Effector memory CD8-positive, alpha-beta T cell (primary cell): Measurements from ENCODE around the gene CCBE1.
"Not testable (repeated sequence)": the region's sequence is repeated elsewhere in the genome, so short reads cannot be mapped to it uniquely, and the experiment has no call there.

Source experiments
- ATAC-seq: fragments of 150-1000 bp; cut with Tn5 transposase; replicated peaks from 2 replicates; pipeline ENCODE4 v1.10.0; 2021; ENCODE audit warnings: mild to moderate bottlenecking, moderate library complexity
- DNase-seq, 3 experiments: peaks; one replicate each; pipeline ENCODE4 v3.0.0; 2021
- H3K27ac Mint-ChIP-seq, 2 donors: one replicate each; pipeline ENCODE4 v1.8.0; 2022; ENCODE audit warnings: mild to moderate bottlenecking in 2 of 2, mixed read lengths in 2 of 2, moderate library complexity in 2 of 2
- H3K27me3 Mint-ChIP-seq, 2 donors: one replicate each; pipeline ENCODE4 v1.8.0; 2022; ENCODE audit warnings: mixed read lengths in 2 of 2
- H3K36me3 Mint-ChIP-seq: one replicate; pipeline ENCODE4 v1.8.0; 2022; ENCODE audit warnings: mild to moderate bottlenecking, moderate library complexity, mixed read lengths; ENCODE audit not compliant: insufficient read depth
- H3K4me1 Mint-ChIP-seq, 2 donors: one replicate each; pipeline ENCODE4 v1.8.0; 2022; ENCODE audit warnings: low read depth in 2 of 2, mixed read lengths in 2 of 2
- H3K4me3 Mint-ChIP-seq, 2 donors: one replicate each; pipeline ENCODE4 v1.8.0; 2022; ENCODE audit warnings: mild to moderate bottlenecking in 2 of 2, mixed read lengths in 2 of 2, moderate library complexity in 2 of 2
- H3K9me3 Mint-ChIP-seq, 2 donors: one replicate each; pipeline ENCODE4 v1.8.0; 2022; ENCODE audit warnings: mixed read lengths in 2 of 2

The CCBE1 gene

GRCh38 chr18:59725142-59725541 lies 27.9 kb upstream of the CCBE1 start:
- no peak overlapping the region for H3K27ac Mint-ChIP-seq
- ATAC-seq (no peak), DNase-seq (no peak)
- peaks cover 4% of the 10 kb centered on the region for H3K36me3 Mint-ChIP-seq
- no peaks in the 10 kb centered on the region for H3K9me3 Mint-ChIP-seq
- no peaks in the 10 kb centered on the region for H3K4me1 Mint-ChIP-seq
- H3K4me3 Mint-ChIP-seq, result no peak overlapping the region
- H3K27me3 Mint-ChIP-seq, result no peaks in the 10 kb centered on the region

- DNase-seq (no peak), ATAC-seq (no peak)
- Mint-ChIP-seq H3K27me3 (peaks cover 2 to 7% of the 10 kb centered on the region in 2 donors), H3K36me3 (peaks cover 4% of the 10 kb centered on the region), H3K9me3 (no peaks in the 10 kb centered on the region), H3K4me3 (no peak overlapping the region), H3K27ac (no peak overlapping the region), H3K4me1 (no peaks in the 10 kb centered on the region)
Observed at GRCh38 chr18:59724103-59724502, 26.9 kb upstream of the CCBE1 start.

GRCh38 chr18:59721931-59722330 lies 24.7 kb upstream of the CCBE1 start:
- Mint-ChIP-seq H3K4me1 (no peaks in the 10 kb centered on the region), H3K27ac (no peak overlapping the region), H3K27me3 (peaks cover 10 to 12% of the 10 kb centered on the region in 2 donors), H3K4me3 (no peak overlapping the region), H3K36me3 (peaks cover 4% of the 10 kb centered on the region), H3K9me3 (no peaks in the 10 kb centered on the region)
- ATAC-seq, result no peak
- DNase-seq, result no peak

- DNase-seq (no peak), ATAC-seq (no peak)
- Mint-ChIP-seq H3K4me1 (no peaks in the 10 kb centered on the region), H3K4me3 (no peak overlapping the region), H3K27ac (no peak overlapping the region), H3K27me3 (peaks cover 10 to 12% of the 10 kb centered on the region in 2 donors), H3K9me3 (no peaks in the 10 kb centered on the region), H3K36me3 (peaks cover 4% of the 10 kb centered on the region)
Observed at GRCh38 chr18:59721211-59721610, 24.0 kb upstream of the CCBE1 start.

- peaks cover 10 to 12% of the 10 kb centered on the region in 2 donors for H3K27me3 Mint-ChIP-seq
- DNase-seq (no peak), ATAC-seq (no peak)
- H3K4me3 Mint-ChIP-seq, result no peak overlapping the region
- H3K27ac Mint-ChIP-seq, result no peak overlapping the region
- no peaks in the 10 kb centered on the region for H3K4me1 Mint-ChIP-seq
- peaks cover 0 to 2% of the 10 kb centered on the region in 2 donors for H3K9me3 Mint-ChIP-seq
- H3K36me3 Mint-ChIP-seq, result peaks cover 4% of the 10 kb centered on the region
Observed at GRCh38 chr18:59719544-59720181, 22.4 kb upstream of the CCBE1 start.

- peaks cover 0 to 2% of the 10 kb centered on the region in 2 donors for H3K9me3 Mint-ChIP-seq
- no peak overlapping the region for H3K4me3 Mint-ChIP-seq
- H3K36me3 Mint-ChIP-seq, result peaks cover 4% of the 10 kb centered on the region
- no peaks in the 10 kb centered on the region for H3K4me1 Mint-ChIP-seq
- no peak overlapping the region for H3K27ac Mint-ChIP-seq
- ATAC-seq (no peak), DNase-seq (no peak)
- peaks cover 10 to 12% of the 10 kb centered on the region in 2 donors for H3K27me3 Mint-ChIP-seq
Observed at GRCh38 chr18:59718464-59719157, 21.4 kb upstream of the CCBE1 start.

- Mint-ChIP-seq H3K4me3 (no peak overlapping the region), H3K27me3 (peaks cover 10 to 12% of the 10 kb centered on the region in 2 donors), H3K27ac (no peak overlapping the region), H3K4me1 (no peaks in the 10 kb centered on the region), H3K9me3 (peaks cover 0 to 2% of the 10 kb centered on the region in 2 donors), H3K36me3 (no peaks in the 10 kb centered on the region)
- no peak for ATAC-seq
- no peak for DNase-seq
Observed at GRCh38 chr18:59718108-59718463, 20.9 kb upstream of the CCBE1 start.

- H3K4me3 Mint-ChIP-seq, result no peak overlapping the region
- H3K36me3 Mint-ChIP-seq, result no peaks in the 10 kb centered on the region
- no peaks in the 10 kb centered on the region for H3K4me1 Mint-ChIP-seq
- DNase-seq (no peak), ATAC-seq (no peak)
- peaks cover 0 to 2% of the 10 kb centered on the region in 2 donors for H3K9me3 Mint-ChIP-seq
- H3K27ac Mint-ChIP-seq, result no peak overlapping the region
- peaks cover 10 to 12% of the 10 kb centered on the region in 2 donors for H3K27me3 Mint-ChIP-seq
Observed at GRCh38 chr18:59717291-59717690, 20.1 kb upstream of the CCBE1 start.

- no peak overlapping the region for H3K4me3 Mint-ChIP-seq
- H3K4me1 Mint-ChIP-seq, result no peaks in the 10 kb centered on the region
- H3K27ac Mint-ChIP-seq, result no peak overlapping the region
- H3K36me3 Mint-ChIP-seq, result no peaks in the 10 kb centered on the region
- DNase-seq, result no peak
- peaks cover 0 to 2% of the 10 kb centered on the region in 2 donors for H3K9me3 Mint-ChIP-seq
- peaks cover 10 to 12% of the 10 kb centered on the region in 2 donors for H3K27me3 Mint-ChIP-seq
- no peak for ATAC-seq
Observed at GRCh38 chr18:59715966-59716369, 18.7 kb upstream of the CCBE1 start.

GRCh38 chr18:59715445-59715844 lies 18.2 kb upstream of the CCBE1 start:
- Mint-ChIP-seq H3K27ac (no peak overlapping the region), H3K27me3 (peaks cover 10 to 16% of the 10 kb centered on the region in 2 donors), H3K9me3 (peaks cover 0 to 2% of the 10 kb centered on the region in 2 donors), H3K4me1 (no peaks in the 10 kb centered on the region), H3K36me3 (no peaks in the 10 kb centered on the region), H3K4me3 (no peak overlapping the region)
- ATAC-seq, result no peak
- DNase-seq, result no peak

GRCh38 chr18:59714096-59714495 lies 16.9 kb upstream of the CCBE1 start:
- H3K4me3 Mint-ChIP-seq, H3K36me3 Mint-ChIP-seq, H3K9me3 Mint-ChIP-seq, DNase-seq, H3K4me1 Mint-ChIP-seq, ATAC-seq, H3K27ac Mint-ChIP-seq: not testable (repeated sequence)
- H3K27me3 Mint-ChIP-seq, result peaks cover 3 to 27% of the 10 kb centered on the region in 2 donors

GRCh38 chr18:59712311-59712710 lies 15.1 kb upstream of the CCBE1 start:
- DNase-seq (no peak), ATAC-seq (no peak)
- no peak overlapping the region for H3K27ac Mint-ChIP-seq
- peaks cover 0 to 18% of the 10 kb centered on the region in 2 donors for H3K27me3 Mint-ChIP-seq
- no peak overlapping the region for H3K4me3 Mint-ChIP-seq
- H3K9me3 Mint-ChIP-seq, result peaks cover 0 to 2% of the 10 kb centered on the region in 2 donors
- H3K4me1 Mint-ChIP-seq, result no peaks in the 10 kb centered on the region
- no peaks in the 10 kb centered on the region for H3K36me3 Mint-ChIP-seq

GRCh38 chr18:59708988-59709387 lies 11.8 kb upstream of the CCBE1 start:
- DNase-seq (no peak), ATAC-seq (no peak)
- no peak overlapping the region for H3K27ac Mint-ChIP-seq
- H3K4me1 Mint-ChIP-seq, result no peaks in the 10 kb centered on the region
- H3K4me3 Mint-ChIP-seq, result no peak overlapping the region
- peaks cover 6 to 18% of the 10 kb centered on the region in 2 donors for H3K27me3 Mint-ChIP-seq
- no peaks in the 10 kb centered on the region for H3K36me3 Mint-ChIP-seq
- no peaks in the 10 kb centered on the region for H3K9me3 Mint-ChIP-seq

GRCh38 chr18:59707306-59707705 lies 10.1 kb upstream of the CCBE1 start:
- H3K4me1 Mint-ChIP-seq, result no peaks in the 10 kb centered on the region
- no peaks in the 10 kb centered on the region for H3K9me3 Mint-ChIP-seq
- DNase-seq (no peak), ATAC-seq (no peak)
- H3K36me3 Mint-ChIP-seq, result no peaks in the 10 kb centered on the region
- peaks cover 6 to 18% of the 10 kb centered on the region in 2 donors for H3K27me3 Mint-ChIP-seq
- no peak overlapping the region for H3K27ac Mint-ChIP-seq
- no peak overlapping the region for H3K4me3 Mint-ChIP-seq
